T-cell (primary cell): Measurements from ENCODE around the gene DHRS9. TPM values are rescaled to one million over a fixed set of nuclear protein-coding genes. Genes with fewer than 3 reads are reported as not detected.

Source experiments
- ATAC-seq, 4 experiments: fragments of 200-7000 bp in 3 of 4; fragments of 150-1000 bp in 1 of 4; cut with Tn5 transposase; replicated peaks in 1 of 4; 1 replicate in 3 of 4; 2 replicates in 1 of 4; pipeline ENCODE4 v1.10.0; 2021; ENCODE audit warnings: moderate library complexity in 3 of 4, mild to moderate bottlenecking in 2 of 4, moderate number of reproducible peaks in 1 of 4
- CTCF ChIA-PET, 2 donors: fragments of 300-600 bp; sonication (Branson Sonifier 250); formaldehyde crosslinking; loops; one replicate each; lab custom pipeline; 2022; ENCODE audit warnings: antibody characterized with exemption in 2 of 2; lab: Charles Lee
- POLR2A ChIA-PET, 2 donors: fragments of 300-600 bp; sonication (Branson Sonifier 250); formaldehyde crosslinking; loops; one replicate each; lab custom pipeline; 2022; ENCODE audit warnings: antibody characterized with exemption in 2 of 2; lab: Charles Lee
- DNase-seq, 35 experiments: peaks; one replicate each; pipeline versions ENCODE4 v3.0.0 to v3.0.0-alpha.2; 2013 to 2023
- H3K27ac ChIP-seq: one replicate; pipeline ENCODE4 v1.5.1; 2013; ENCODE audit warnings: low read length
- H3K27me3 ChIP-seq, 2 experiments: replicated peaks in 1 of 2; 1 replicate in 1 of 2; 2 replicates in 1 of 2; pipeline versions ENCODE4 v1.6.1 to v1.7.0; 2013; ENCODE audit warnings: low read length in 1 of 2, mixed read lengths in 1 of 2; ENCODE audit not compliant: control insufficient read depth in 2 of 2, insufficient read depth in 2 of 2; ENCODE audit errors: extremely low read depth in 1 of 2
- H3K36me3 ChIP-seq, 2 donors: 1 replicate in 1 of 2; 2 replicates in 1 of 2; pipeline versions ENCODE4 v1.6.1 to v1.7.0; 2013; ENCODE audit warnings: low read length in 1 of 2; ENCODE audit not compliant: control insufficient read depth in 2 of 2, insufficient read depth in 1 of 2; ENCODE audit errors: extremely low read depth in 1 of 2
- H3K4me1 ChIP-seq, 2 experiments: 1 replicate in 1 of 2; 2 replicates in 1 of 2; pipeline versions ENCODE4 v1.6.1 to v1.7.0; 2013; ENCODE audit warnings: low read length in 2 of 2, mixed read lengths in 1 of 2; ENCODE audit not compliant: insufficient read depth in 2 of 2, control insufficient read depth in 1 of 2; ENCODE audit errors: extremely low read depth in 1 of 2
- H3K4me3 ChIP-seq, 2 donors: 1 replicate in 1 of 2; 2 replicates in 1 of 2; pipeline versions ENCODE4 v1.5.1 to v1.7.0; 2013; ENCODE audit warnings: mild to moderate bottlenecking in 2 of 2, low read length in 1 of 2, moderate library complexity in 1 of 2; ENCODE audit not compliant: control insufficient read depth in 1 of 2; ENCODE audit errors: extremely low read depth in 1 of 2
- H3K9me3 ChIP-seq: 2 replicates; pipeline ENCODE4 v1.7.0; 2013
- H3K27ac Mint-ChIP-seq, 2 donors: one replicate each; pipeline ENCODE4 v1.8.0; 2020 to 2021; ENCODE audit warnings: mild to moderate bottlenecking in 2 of 2, mixed read lengths in 2 of 2
- H3K27me3 Mint-ChIP-seq, 2 donors: one replicate each; pipeline ENCODE4 v1.8.0; 2021 to 2022; ENCODE audit warnings: mixed read lengths in 2 of 2
- H3K36me3 Mint-ChIP-seq: one replicate; pipeline ENCODE4 v1.8.0; 2021; ENCODE audit warnings: mixed read lengths
- H3K4me1 Mint-ChIP-seq, 3 donors: one replicate each; pipeline ENCODE4 v1.8.0; 2020 to 2022; ENCODE audit warnings: mixed read lengths in 3 of 3, mild to moderate bottlenecking in 1 of 3
- H3K4me3 Mint-ChIP-seq, 3 donors: one replicate each; pipeline ENCODE4 v1.8.0; 2020 to 2022; ENCODE audit warnings: mild to moderate bottlenecking in 3 of 3, mixed read lengths in 3 of 3, moderate library complexity in 3 of 3
- H3K9me3 Mint-ChIP-seq, 3 donors: one replicate each; pipeline ENCODE4 v1.8.0; 2020 to 2022; ENCODE audit warnings: mixed read lengths in 3 of 3
- WGBS: methylation state at CpG from one replicate; pipeline ENCODE4 v1.1.5; 2013; ENCODE audit warnings: missing lambda C conversion rate; ENCODE audit not compliant: insufficient coverage; 5-methylcytosine and 5-hydroxymethylcytosine counted together
- total RNA-seq, 35 experiments: library from RNA in 6 of 35; stranded (reverse) in 6 of 35; fragments of 120-200 nt in 1 of 35; gene quantifications; one replicate each; pipeline versions ENCODE4 v1.2.1 to v1.2.4 and lab custom pipeline; 2013 to 2026

Gene DHRS9
- total RNA-seq, 5 donors from 2014 or later (not counting 1 experiment from before 2014, with no cell fraction given) = not detected

DNA sequence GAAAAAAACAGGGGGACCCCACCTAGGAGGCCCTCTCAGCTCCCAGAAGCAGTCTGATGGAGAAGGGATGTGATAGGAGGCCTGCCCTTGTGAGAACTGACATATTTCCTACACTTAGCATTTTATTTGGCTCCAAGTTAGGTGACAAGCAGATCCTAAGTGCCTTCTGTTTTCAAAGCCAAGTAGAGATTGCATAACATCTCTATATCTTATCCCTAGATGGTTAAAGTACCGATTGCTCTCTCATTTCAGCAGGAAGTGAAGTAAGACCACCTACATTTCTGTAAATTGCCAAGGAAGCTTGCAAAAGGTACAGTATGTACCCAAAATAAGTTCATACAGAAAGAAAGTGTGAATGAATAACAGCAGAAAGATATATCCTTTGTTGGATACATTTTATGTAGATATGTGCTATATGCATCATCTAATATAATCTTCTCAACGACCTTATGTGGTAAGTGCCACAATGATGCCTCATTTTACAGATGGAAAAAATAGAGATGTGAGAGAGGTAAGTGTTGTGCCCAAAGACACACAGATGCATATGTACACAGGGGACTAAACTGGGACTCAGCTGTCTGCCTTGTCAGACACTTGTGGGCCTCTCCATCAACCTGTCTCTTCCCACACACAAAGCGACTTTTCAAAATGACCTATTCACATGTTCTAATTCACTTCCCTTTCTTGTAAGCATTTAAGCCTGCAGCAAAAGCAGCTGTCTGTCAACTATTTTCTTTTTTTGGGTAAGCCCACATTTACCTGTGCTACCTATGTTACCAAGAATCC lies 38.9 kb downstream of the DHRS9 start:
- Mint-ChIP-seq H3K4me3 (peak overlapping the region in 1 of 3 donors; percentile 53), H3K4me1 (peaks cover 51 to 68% (median 53%) of the 10 kb centered on the region in 3 donors), H3K36me3 (no peaks in the 10 kb centered on the region), H3K27ac (peak overlapping the region; percentile 4 to 40), H3K27me3 (peaks cover 0 to 4% of the 10 kb centered on the region in 2 donors), H3K9me3 (no peaks in the 10 kb centered on the region)
- Histone ChIP-seq H3K4me3 (no peak overlapping the region), H3K9me3 (no peaks in the 10 kb centered on the region), H3K4me1 (peaks cover 35 to 36% of the 10 kb centered on the region in 2 experiments), H3K27me3 (peaks cover 0 to 5% of the 10 kb centered on the region in 2 experiments), H3K36me3 (no peaks in the 10 kb centered on the region), H3K27ac (peak overlapping the region; percentile 66)
- peak in 1 of 35 experiments; percentile 20 for DNase-seq
- CTCF ChIA-PET = interaction anchor here (0.6 to 5.9 kb wide), 17 partner anchors 9 to 654 kb away, joined by 3 to 110 read pairs (median 4); no protein-coding TSS in a partner anchor
- 75% methylated on average over 1 of the region's 3 CpGs for WGBS
- ATAC-seq = peak in 2 of 4 experiments; percentile 11 to 35
- POLR2A ChIA-PET = interaction anchor here in 1 of 2 donors (0.6 kb wide), 1 partner anchor 842 kb away, joined by 3 read pairs; no protein-coding TSS in a partner anchor

DNA sequence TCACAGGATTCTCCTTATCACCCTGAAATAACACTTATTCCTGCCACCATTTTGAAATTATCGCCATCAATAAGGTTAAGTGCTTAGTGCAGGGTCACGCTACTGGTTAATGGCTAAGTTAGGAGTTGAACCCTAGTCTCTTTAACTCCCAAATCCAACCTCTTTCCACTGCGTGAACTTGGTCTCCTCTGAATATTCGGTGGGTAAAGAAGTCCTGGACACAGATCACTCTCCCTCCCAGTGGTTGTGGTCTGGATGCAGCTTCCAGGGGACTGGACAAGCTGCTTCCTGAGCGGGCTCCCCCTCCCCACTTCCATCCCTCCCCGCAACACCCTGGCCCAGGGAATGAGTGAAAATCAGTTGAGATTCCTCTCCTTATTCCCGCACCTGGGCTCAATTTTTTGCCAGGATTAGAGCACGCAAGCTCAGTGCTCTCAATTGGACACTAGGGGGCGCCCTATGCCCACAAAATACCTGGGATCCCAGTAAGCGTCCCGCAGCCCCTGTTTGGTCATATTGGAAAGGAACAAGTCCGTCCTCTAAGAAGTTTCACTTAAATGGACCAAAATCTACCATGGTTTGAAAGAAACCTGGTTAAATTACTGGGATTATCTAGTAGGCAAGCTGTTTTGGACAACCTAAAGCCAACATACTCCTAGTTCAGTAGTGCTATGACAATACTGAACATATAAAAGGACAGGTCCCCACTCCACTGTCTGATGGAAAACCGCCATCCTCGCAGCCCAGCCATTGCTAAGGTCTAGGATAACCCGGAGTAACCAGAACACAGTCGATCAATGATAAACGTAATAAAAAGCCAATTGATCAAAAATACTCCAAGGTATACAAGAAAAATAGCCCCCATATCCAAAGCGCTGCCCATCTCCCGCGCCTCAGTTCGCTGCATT lies 40.4 kb downstream of the DHRS9 start:
- Mint-ChIP-seq H3K36me3 (no peaks in the 10 kb centered on the region), H3K4me1 (peaks cover 45 to 55% (median 45%) of the 10 kb centered on the region in 3 donors), H3K27me3 (peaks cover 0 to 7% of the 10 kb centered on the region in 2 donors), H3K4me3 (no peak overlapping the region), H3K9me3 (no peaks in the 10 kb centered on the region), H3K27ac (no peak overlapping the region)
- WGBS = 49% methylated on average over 8 of the region's 21 CpGs
- Histone ChIP-seq H3K9me3 (no peaks in the 10 kb centered on the region), H3K36me3 (no peaks in the 10 kb centered on the region), H3K4me1 (peaks cover 35 to 36% of the 10 kb centered on the region in 2 experiments), H3K27ac (no peak overlapping the region), H3K4me3 (no peak overlapping the region), H3K27me3 (peaks cover 0 to 5% of the 10 kb centered on the region in 2 experiments)
- DNase-seq = peak; percentile 17 to 85 (median 63)
- POLR2A ChIA-PET = interaction anchor here (0.5 to 0.7 kb wide), 2 partner anchors 34 to 42 kb away, joined by 3 read pairs; no protein-coding TSS in a partner anchor
- CTCF ChIA-PET = interaction anchor here (0.5 to 5.9 kb wide), 29 partner anchors 8 to 835 kb away, joined by 3 to 110 read pairs (median 3); no protein-coding TSS in a partner anchor
- peak in 1 of 4 experiments; percentile 37 for ATAC-seq

DNA sequence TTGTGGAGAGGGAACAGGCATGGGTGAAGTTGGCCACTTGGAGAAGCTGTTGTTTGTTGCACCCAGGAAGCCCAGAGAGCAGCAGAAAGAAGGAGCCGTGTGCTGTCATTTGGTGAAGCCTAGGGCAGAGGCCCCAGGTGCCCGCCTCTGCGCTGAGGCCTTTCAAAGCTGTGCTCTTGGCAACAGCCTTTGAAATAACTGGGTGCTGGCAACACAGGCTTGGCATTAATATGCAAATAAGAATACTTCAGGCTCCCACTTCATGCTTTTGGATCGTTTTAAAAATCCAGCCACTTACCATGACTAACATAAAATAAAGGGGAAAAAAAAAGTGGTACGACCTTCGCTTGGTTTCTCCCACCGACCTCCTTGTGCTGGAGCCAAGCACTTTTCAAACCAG lies 41.1 kb downstream of the DHRS9 start:
- H3K36me3 Mint-ChIP-seq = no peaks in the 10 kb centered on the region
- H3K4me3 ChIP-seq = no peak overlapping the region
- H3K27ac ChIP-seq = no peak overlapping the region
- no peaks in the 10 kb centered on the region for H3K9me3 Mint-ChIP-seq
- H3K27ac Mint-ChIP-seq = no peak overlapping the region
- DNase-seq (no peak), ATAC-seq (no peak)
- H3K27me3 ChIP-seq = peaks cover 0 to 5% of the 10 kb centered on the region in 2 experiments
- peaks cover 0 to 11% of the 10 kb centered on the region in 2 donors for H3K27me3 Mint-ChIP-seq
- H3K4me3 Mint-ChIP-seq = no peak overlapping the region
- no peaks in the 10 kb centered on the region for H3K9me3 ChIP-seq
- H3K4me1 ChIP-seq = peaks cover 33 to 35% of the 10 kb centered on the region in 2 experiments
- ChIA-PET CTCF (interaction anchor here (0.6 to 5.9 kb wide), 12 partner anchors 9 to 141 kb away, joined by 3 to 110 read pairs (median 6); no protein-coding TSS in a partner anchor), POLR2A (no interaction called here)
- no peaks in the 10 kb centered on the region for H3K36me3 ChIP-seq
- H3K4me1 Mint-ChIP-seq = peaks cover 38 to 48% (median 38%) of the 10 kb centered on the region in 3 donors
- WGBS = 94% methylated on average over 3 of the region's 7 CpGs

DNA sequence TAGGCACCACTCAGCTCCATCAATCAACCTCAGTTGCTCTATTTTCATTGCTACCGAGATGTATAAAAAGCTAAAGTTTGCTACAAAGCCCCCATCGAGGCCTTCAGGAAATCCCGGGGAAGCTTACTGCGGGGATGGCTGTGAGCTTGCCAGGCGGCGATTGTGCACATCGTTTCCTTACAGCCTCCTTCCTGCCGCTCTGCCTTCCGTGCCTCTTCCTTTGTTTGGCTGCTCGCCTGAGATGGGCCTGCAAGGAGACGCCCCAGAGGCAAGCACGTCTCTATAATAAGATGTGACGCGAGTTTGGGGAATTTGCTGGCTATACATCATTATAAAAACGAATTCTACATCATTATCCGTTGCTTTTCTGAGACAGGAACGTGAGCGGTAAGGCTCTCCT lies 41.6 kb downstream of the DHRS9 start:
- POLR2A ChIA-PET = no interaction called here
- H3K4me1 Mint-ChIP-seq = peaks cover 33 to 43% (median 33%) of the 10 kb centered on the region in 3 donors
- H3K27ac ChIP-seq = no peak overlapping the region
- no peak overlapping the region for H3K4me3 ChIP-seq
- CTCF ChIA-PET = interaction anchor here (0.6 to 5.9 kb wide), 8 partner anchors 9 to 775 kb away, joined by 3 to 110 read pairs (median 12); no protein-coding TSS in a partner anchor
- no peaks in the 10 kb centered on the region for H3K9me3 ChIP-seq
- H3K27me3 ChIP-seq = peaks cover 0 to 5% of the 10 kb centered on the region in 2 experiments
- H3K36me3 ChIP-seq = no peaks in the 10 kb centered on the region
- ATAC-seq = no peak
- H3K4me3 Mint-ChIP-seq = no peak overlapping the region
- H3K9me3 Mint-ChIP-seq = no peaks in the 10 kb centered on the region
- no peak overlapping the region for H3K27ac Mint-ChIP-seq
- no peaks in the 10 kb centered on the region for H3K36me3 Mint-ChIP-seq
- DNase-seq = no peak
- H3K4me1 ChIP-seq = peaks cover 28 to 32% of the 10 kb centered on the region in 2 experiments
- WGBS = 80% methylated on average over 18 of the region's 18 CpGs
- H3K27me3 Mint-ChIP-seq = peaks cover 0 to 12% of the 10 kb centered on the region in 2 donors

DNA sequence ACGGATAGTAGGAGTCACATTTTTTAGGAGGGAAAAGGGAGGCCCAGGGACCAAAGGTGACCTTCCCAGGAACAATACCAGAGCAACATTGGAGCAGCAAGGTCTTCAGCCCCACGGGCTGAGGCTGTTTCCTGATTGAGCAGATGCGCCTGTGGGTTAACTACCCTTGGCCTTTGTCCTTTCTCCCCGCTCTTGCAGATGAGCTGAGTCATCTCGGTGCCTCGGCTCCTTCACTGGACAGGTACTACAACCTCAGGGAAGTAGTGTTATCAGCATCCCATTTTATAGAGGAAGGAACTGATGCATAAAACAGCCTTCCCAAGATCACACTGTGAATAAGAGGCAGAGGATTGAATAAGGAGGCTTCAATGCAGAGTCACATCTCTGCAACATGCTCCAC lies 43.5 kb downstream of the DHRS9 start:
- Mint-ChIP-seq H3K36me3 (no peaks in the 10 kb centered on the region), H3K4me3 (no peak overlapping the region), H3K27ac (no peak overlapping the region), H3K9me3 (no peaks in the 10 kb centered on the region), H3K27me3 (peaks cover 5 to 17% of the 10 kb centered on the region in 2 donors), H3K4me1 (peaks cover 15 to 27% (median 18%) of the 10 kb centered on the region in 3 donors)
- no peak overlapping the region for H3K27ac ChIP-seq
- H3K27me3 ChIP-seq = peaks cover 0 to 5% of the 10 kb centered on the region in 2 experiments
- H3K4me3 ChIP-seq = no peak overlapping the region
- ATAC-seq (no peak), DNase-seq (no peak)
- 94% methylated on average over 3 of the region's 6 CpGs for WGBS
- POLR2A ChIA-PET = no interaction called here
- H3K9me3 ChIP-seq = no peaks in the 10 kb centered on the region
- H3K36me3 ChIP-seq = no peaks in the 10 kb centered on the region
- H3K4me1 ChIP-seq = peaks cover 9 to 14% of the 10 kb centered on the region in 2 experiments
- CTCF ChIA-PET = interaction anchor here in 1 of 2 donors (1.7 kb wide), 1 partner anchor 29 kb away, joined by 4 read pairs; no protein-coding TSS in a partner anchor
